Adrenal gland (tissue), 12 donors: Measurements from ENCODE around the gene PSME1. TPM values are rescaled to one million over a fixed set of nuclear protein-coding genes. Genes with fewer than 3 reads are reported as not detected.

ENCODE experiments used
- DNase-seq, 7 donors: peaks; one replicate each; pipeline ENCODE4 v3.0.0-alpha.2; 2019 to 2020
- H3K27ac ChIP-seq, 5 donors: fragments of 200-600 bp; sonication (generic) in 4 of 5; 1 replicate in 3 of 5; 2 replicates in 2 of 5; pipeline versions ENCODE4 v1.5.1 to v1.8.0; 2016 to 2020; ENCODE audit warnings: mild to moderate bottlenecking in 1 of 5
- H3K27me3 ChIP-seq: fragments of 200-600 bp; 2 replicates; pipeline ENCODE4 v1.8.0; 2021
- H3K36me3 ChIP-seq, 2 donors: fragments of 200-600 bp; replicated peaks in 1 of 2; 1 replicate in 1 of 2; 2 replicates in 1 of 2; pipeline versions ENCODE4 v1.5.1 to v1.8.0; 2018 to 2022
- H3K4me1 ChIP-seq, 2 donors: fragments of 200-600 bp; replicated peaks in 1 of 2; 1 replicate in 1 of 2; 2 replicates in 1 of 2; pipeline versions ENCODE4 v1.5.1 to v1.8.0; 2018 to 2021
- H3K4me3 ChIP-seq, 4 donors: fragments of 200-600 bp; sonication (generic) in 3 of 4; one replicate each; pipeline ENCODE4 v1.5.1; 2016 to 2018
- H3K9me3 ChIP-seq, 3 donors: fragments of 200-600 bp; sonication (generic) in 1 of 3; replicated peaks in 1 of 3; 1 replicate in 2 of 3; 2 replicates in 1 of 3; pipeline versions ENCODE4 v1.5.1 to v1.8.0; 2016 to 2021
- POLR2A ChIP-seq, 2 donors: fragments of 450-650 bp; IDR thresholded peaks; one replicate each; pipeline ENCODE4 v1.6.1; 2017; ENCODE audit warnings: antibody characterized with exemption in 2 of 2, mild to moderate bottlenecking in 2 of 2, moderate library complexity in 1 of 2
- WGBS, 4 donors: extraction: QIAGEN DNeasy Blood & Tissue Kit in 2 of 4; methylation state at CpG; one replicate each; pipeline versions ENCODE4 v1.1.5 to v1.1.7; 2013 to 2017; 5-methylcytosine and 5-hydroxymethylcytosine counted together
- intact Hi-C, 2 donors: fragments of 100-400 bp; cut with DNase I; formaldehyde crosslinking; loops; one replicate each; pipeline versions ENCODE4 v1.14.1 to v1.15.0; 2022 to 2023
- polyA plus RNA-seq, 3 donors: library from polyadenylated mRNA; stranded (reverse); fragments of 200-250 nt in 2 of 3; fragments of 350-450 nt in 1 of 3; fragmentation: Illumina TruSeq in 1 of 3; extraction: RNeasy Lipid Tissue Mini Kit (QIAGEN cat#74804) in 1 of 3; gene quantifications; one replicate each; pipeline ENCODE4 v1.2.3, GENCODE V29; 2013 to 2014
- total RNA-seq, 9 donors: library from RNA; depleted of rRNA in 4 of 9; stranded (reverse); fragments of >200 nt in 4 of 9; fragments of 120-200 nt in 1 of 9; fragmentation: NEBNext Ultra II Directional in 1 of 9; extraction: Animal tissue kit (Norgen Biotek cat#: 25700) in 1 of 9; gene quantifications; one replicate each; pipeline versions ENCODE4 v1.1.0 to v1.2.4, GENCODE V29; 2013 to 2023
- TF ChIP-seq, protein P1 (sequence below), 6 experiments: fragments of 450-650 bp in 4 of 6; fragments of 200-600 bp in 2 of 6; sonication (generic) in 1 of 6; IDR thresholded peaks; 1 replicate in 5 of 6; 2 replicates in 1 of 6; pipeline versions ENCODE4 v1.5.1 to v1.8.0; 2016 to 2021; ENCODE audit warnings: antibody characterized with exemption in 6 of 6, mild to moderate bottlenecking in 2 of 6, moderate library complexity in 1 of 6
- donor health status: healthy with polysubstance abuse.
- donor health status: Bipolar disorder and iron deficiency.
- donor health status: DM: yes; HTN: yes; CAD: no.
- donor health status: DM: no; HTN: no; CAD: no.
- donor health status: DM: no; HTN: no; CAD: no.
- donor health status: DM: yes; HTN: yes; CAD: no.

The PSME1 gene
- total and polyA plus RNA-seq, 12 donors: 205 to 386 (median 283) TPM

DNA sequence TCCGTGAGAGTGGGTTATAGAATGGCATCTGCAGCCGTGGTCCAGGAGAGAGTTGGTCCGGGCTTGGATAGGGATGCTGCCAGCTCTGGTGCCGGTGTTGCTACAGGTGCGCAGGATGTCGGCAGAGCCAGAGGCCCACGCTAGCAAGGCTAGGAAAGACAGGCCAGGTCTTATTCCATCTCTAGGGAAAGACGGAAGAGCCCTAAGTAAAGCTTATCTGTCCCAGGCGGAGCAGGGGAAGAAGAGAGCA, 485 bp upstream of the PSME1 start:
- peak overlapping the region in 2 of 4 donors; percentile 62 to 92 for H3K4me3 ChIP-seq
- intact Hi-C loops: no loop called here
- no peak for DNase-seq
- H3K36me3 ChIP-seq: peaks cover 0 to 25% of the 10 kb centered on the region in 2 donors
- no peaks in the 10 kb centered on the region for H3K27me3 ChIP-seq
- peak overlapping the region in 4 of 5 donors; percentile 73 to 96 (median 89) for H3K27ac ChIP-seq
- TF ChIP-seq, protein P1, sequence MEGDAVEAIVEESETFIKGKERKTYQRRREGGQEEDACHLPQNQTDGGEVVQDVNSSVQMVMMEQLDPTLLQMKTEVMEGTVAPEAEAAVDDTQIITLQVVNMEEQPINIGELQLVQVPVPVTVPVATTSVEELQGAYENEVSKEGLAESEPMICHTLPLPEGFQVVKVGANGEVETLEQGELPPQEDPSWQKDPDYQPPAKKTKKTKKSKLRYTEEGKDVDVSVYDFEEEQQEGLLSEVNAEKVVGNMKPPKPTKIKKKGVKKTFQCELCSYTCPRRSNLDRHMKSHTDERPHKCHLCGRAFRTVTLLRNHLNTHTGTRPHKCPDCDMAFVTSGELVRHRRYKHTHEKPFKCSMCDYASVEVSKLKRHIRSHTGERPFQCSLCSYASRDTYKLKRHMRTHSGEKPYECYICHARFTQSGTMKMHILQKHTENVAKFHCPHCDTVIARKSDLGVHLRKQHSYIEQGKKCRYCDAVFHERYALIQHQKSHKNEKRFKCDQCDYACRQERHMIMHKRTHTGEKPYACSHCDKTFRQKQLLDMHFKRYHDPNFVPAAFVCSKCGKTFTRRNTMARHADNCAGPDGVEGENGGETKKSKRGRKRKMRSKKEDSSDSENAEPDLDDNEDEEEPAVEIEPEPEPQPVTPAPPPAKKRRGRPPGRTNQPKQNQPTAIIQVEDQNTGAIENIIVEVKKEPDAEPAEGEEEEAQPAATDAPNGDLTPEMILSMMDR (IDR thresholded peaks at IDR 0.05): no peak
- TF ChIP-seq POLR2A (IDR thresholded peaks at IDR 0.05): no peak
- WGBS, 4 donors: 3 to 10% (median 5%) methylated on average over 9 of the region's 9 CpGs
- no peaks in the 10 kb centered on the region for H3K9me3 ChIP-seq
- H3K4me1 ChIP-seq: peaks cover 35 to 66% of the 10 kb centered on the region in 2 donors

DNA sequence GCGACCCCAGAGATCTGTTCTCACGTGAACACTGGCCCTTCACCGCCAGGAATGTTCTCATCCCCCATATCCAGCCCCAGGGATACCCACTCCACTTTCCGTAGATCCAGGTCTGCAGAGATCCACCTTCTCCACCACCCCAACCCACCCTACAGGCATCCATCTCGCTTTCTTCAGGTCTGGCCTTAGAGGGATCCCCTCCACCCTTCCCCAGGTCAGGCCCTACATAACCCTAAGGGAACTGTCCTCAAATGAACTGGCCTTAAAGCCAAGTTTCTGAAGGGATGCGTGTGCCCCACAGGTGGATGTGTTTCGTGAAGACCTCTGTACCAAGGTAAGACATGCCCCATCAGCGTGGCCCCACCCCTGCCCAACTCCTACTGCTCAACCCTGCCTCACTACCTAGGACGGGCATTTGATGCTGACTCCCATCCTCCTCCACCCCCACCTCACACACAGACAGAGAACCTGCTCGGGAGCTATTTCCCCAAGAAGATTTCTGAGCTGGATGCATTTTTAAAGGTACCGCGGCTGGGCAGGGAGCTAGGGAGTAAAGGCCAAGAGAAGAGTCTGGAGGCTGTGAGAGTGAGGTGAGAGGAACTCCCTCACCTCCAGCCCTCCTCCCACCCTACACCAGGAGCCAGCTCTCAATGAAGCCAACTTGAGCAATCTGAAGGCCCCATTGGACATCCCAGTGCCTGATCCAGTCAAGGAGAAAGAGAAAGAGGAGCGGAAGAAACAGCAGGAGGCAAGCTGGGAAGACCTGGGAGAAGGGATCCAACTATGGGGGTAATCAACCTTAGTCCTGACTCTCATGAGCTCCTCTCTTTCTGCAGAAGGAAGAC, 912 bp downstream of the PSME1 start:
- no peak for TF ChIP-seq POLR2A (IDR thresholded peaks at IDR 0.05)
- TF ChIP-seq, protein P1 (IDR thresholded peaks at IDR 0.05): no peak
- no peaks in the 10 kb centered on the region for H3K27me3 ChIP-seq
- H3K4me3 ChIP-seq: peak overlapping the region in 3 of 4 donors; percentile 54 to 92 (median 62)
- intact Hi-C loops: no loop called here
- peak overlapping the region in 4 of 5 donors; percentile 81 to 96 (median 89) for H3K27ac ChIP-seq
- H3K4me1 ChIP-seq: peaks cover 27 to 53% of the 10 kb centered on the region in 2 donors
- H3K36me3 ChIP-seq: peaks cover 0 to 25% of the 10 kb centered on the region in 2 donors
- 18 to 24% (median 22%) methylated on average over 13 of the region's 13 CpGs for WGBS, 4 donors
- H3K9me3 ChIP-seq: no peaks in the 10 kb centered on the region
- DNase-seq: no peak

DNA sequence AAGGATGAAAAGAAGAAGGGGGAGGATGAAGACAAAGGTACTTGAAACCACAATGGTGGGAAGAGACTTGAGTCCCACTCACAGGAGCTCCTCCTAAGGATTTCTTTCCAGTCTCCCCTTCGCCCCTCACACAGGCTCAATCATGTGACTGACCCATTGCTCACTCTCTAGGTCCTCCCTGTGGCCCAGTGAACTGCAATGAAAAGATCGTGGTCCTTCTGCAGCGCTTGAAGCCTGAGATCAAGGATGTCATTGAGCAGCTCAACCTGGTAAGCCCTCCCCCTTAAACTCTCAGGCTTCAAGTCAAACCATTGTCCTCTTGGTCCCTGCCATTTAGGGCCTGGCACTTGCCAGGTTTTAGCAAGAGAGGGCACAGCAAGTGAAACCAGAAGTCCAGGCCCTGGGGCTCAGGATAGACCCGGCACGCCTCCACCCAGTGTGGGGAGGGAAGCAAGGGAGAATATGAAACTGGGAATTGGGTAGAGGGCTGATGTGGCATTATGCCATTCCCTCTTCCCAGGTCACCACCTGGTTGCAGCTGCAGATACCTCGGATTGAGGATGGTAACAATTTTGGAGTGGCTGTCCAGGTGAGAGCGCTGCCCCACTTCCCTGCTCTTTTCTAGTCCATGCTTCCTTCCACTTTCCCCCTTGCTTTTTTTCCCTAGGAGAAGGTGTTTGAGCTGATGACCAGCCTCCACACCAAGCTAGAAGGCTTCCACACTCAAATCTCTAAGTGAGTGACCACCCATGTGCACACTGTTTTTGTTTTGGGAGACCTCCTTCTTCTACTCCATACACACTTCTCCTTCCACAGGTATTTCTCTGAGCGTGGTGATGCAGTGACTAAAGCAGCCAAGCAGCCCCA, 1.8 kb downstream of the PSME1 start:
- no peak for TF ChIP-seq POLR2A (IDR thresholded peaks at IDR 0.05)
- TF ChIP-seq, protein P1 (IDR thresholded peaks at IDR 0.05): no peak
- peaks cover 30 to 56% of the 10 kb centered on the region in 2 donors for H3K4me1 ChIP-seq
- no peaks in the 10 kb centered on the region for H3K9me3 ChIP-seq
- intact Hi-C loops: no loop called here
- H3K27ac ChIP-seq: peak overlapping the region in 2 of 5 donors; percentile 54 to 96
- H3K27me3 ChIP-seq: no peaks in the 10 kb centered on the region
- DNase-seq: no peak
- WGBS, 4 donors: 75 to 84% (median 80%) methylated on average over 6 to 8 of the region's 8 CpGs
- H3K36me3 ChIP-seq: peaks cover 0 to 25% of the 10 kb centered on the region in 2 donors
- H3K4me3 ChIP-seq: no peak overlapping the region
